NCI-H2227 treated with DMSO at 0.1 percent for 48 hours (cell line): Measurements from ENCODE around the gene SOX9.
"Not testable (repeated sequence)": the region's sequence is repeated elsewhere in the genome, so short reads cannot be mapped to it uniquely, and the experiment has no call there.

Experiments
- DNase-seq: peaks from one replicate; lab custom pipeline; 2025; lab: John Stamatoyannopoulos, UW

SOX9 gene

GRCh38 chr17:72111336-72111923 lies 9.4 kb upstream of the SOX9 start:
- DNase-seq = peak; percentile 52

GRCh38 chr17:72111926-72112325 lies 8.9 kb upstream of the SOX9 start:
- DNase-seq = not testable (repeated sequence)

- no peak for DNase-seq
Measured at GRCh38 chr17:72113751-72114150, 7.1 kb upstream of the SOX9 start.

GRCh38 chr17:72115781-72116525 lies 4.9 kb upstream of the SOX9 start:
- DNase-seq = no peak

GRCh38 chr17:72116661-72117521 lies 3.9 kb upstream of the SOX9 start:
- DNase-seq = no peak

- no peak for DNase-seq
Measured at GRCh38 chr17:72117535-72118334, 3.1 kb upstream of the SOX9 start.

- peak; percentile 35 for DNase-seq
Measured at GRCh38 chr17:72118335-72119076, 2.3 kb upstream of the SOX9 start.

- DNase-seq = no peak
Measured at GRCh38 chr17:72119077-72119872, 1.5 kb upstream of the SOX9 start.

- DNase-seq = peak; percentile 78
Measured at GRCh38 chr17:72119873-72120641, 763 bp upstream of the SOX9 start.

- DNase-seq = peak; percentile 47
Measured at GRCh38 chr17:72121164-72122009, 567 bp downstream of the SOX9 start.

GRCh38 chr17:72122010-72122764 lies 1.4 kb downstream of the SOX9 start:
- peak; percentile 59 for DNase-seq

- DNase-seq = peak; percentile 59
Measured at GRCh38 chr17:72122765-72123529, 2.1 kb downstream of the SOX9 start.

GRCh38 chr17:72123530-72124437 lies 3.0 kb downstream of the SOX9 start:
- DNase-seq = no peak

- DNase-seq = no peak
Measured at GRCh38 chr17:72124438-72124775, 3.6 kb downstream of the SOX9 start.

- no peak for DNase-seq
Measured at GRCh38 chr17:72125226-72125651, 4.4 kb downstream of the SOX9 start.

GRCh38 chr17:72125742-72126141 lies 4.9 kb downstream of the SOX9 start:
- DNase-seq = no peak
